Astrocyte (in vitro differentiated cells and primary cell): Measurements from ENCODE around the gene TENM4.

Experiments used
- EZH2 ChIP-seq: IDR thresholded peaks from 2 replicates; pipeline ENCODE4 v1.6.1; 2012; ENCODE audit warnings: mild to moderate bottlenecking, low read length, inconsistent platforms; ENCODE audit not compliant: insufficient read depth
- TF ChIP-seq, protein P1 (sequence below): IDR thresholded peaks from 2 replicates; pipeline ENCODE4 v1.5.1; 2011; ENCODE audit warnings: low read depth, mild to moderate bottlenecking, inconsistent platforms, low read length, moderate library complexity; ENCODE audit not compliant: insufficient read depth

DNA sequence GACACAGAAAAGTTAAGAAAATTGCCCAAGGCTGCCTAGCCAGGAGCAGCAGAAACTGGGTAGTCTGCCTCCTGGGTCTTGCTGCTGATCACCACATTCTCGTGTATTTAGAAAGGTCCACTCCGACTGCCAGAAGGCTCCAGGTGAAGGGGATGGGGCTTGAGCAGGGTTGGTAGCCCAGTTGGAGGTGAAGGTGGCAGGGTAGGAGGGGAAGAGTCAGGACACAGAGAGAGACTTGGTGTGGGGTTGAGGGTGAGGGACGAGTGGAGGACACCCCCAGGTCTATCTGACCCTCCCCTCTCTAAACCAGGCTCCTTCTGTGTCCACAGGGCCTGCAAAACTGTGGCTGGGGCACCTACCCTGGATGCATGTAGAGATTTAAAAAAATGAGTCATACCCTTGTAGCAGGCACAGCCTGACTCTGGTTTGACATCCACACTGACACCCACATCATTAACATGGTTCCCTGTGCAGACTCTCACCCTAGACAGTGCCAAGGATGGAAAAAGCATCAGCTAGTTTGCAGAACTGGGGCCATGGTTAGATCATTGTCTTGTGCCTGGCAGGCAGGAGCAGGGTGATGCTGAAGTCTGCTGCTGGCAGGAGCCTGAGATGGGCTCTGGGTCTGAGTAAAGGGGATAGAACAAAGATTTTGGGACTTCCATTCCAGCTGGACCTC is 273.2 kb downstream of the TENM4 start:
- TF ChIP-seq, protein P1, sequence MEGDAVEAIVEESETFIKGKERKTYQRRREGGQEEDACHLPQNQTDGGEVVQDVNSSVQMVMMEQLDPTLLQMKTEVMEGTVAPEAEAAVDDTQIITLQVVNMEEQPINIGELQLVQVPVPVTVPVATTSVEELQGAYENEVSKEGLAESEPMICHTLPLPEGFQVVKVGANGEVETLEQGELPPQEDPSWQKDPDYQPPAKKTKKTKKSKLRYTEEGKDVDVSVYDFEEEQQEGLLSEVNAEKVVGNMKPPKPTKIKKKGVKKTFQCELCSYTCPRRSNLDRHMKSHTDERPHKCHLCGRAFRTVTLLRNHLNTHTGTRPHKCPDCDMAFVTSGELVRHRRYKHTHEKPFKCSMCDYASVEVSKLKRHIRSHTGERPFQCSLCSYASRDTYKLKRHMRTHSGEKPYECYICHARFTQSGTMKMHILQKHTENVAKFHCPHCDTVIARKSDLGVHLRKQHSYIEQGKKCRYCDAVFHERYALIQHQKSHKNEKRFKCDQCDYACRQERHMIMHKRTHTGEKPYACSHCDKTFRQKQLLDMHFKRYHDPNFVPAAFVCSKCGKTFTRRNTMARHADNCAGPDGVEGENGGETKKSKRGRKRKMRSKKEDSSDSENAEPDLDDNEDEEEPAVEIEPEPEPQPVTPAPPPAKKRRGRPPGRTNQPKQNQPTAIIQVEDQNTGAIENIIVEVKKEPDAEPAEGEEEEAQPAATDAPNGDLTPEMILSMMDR = no peak
- no peak for TF ChIP-seq EZH2
